GM21381 (cell line): ENCODE data around the gene ACIN1.

Experiments
- ATAC-seq: cut with Tn5 transposase; IDR thresholded peaks from one replicate; pipeline ENCODE4 v1.9.1; 2021; ENCODE audit warnings: mild to moderate bottlenecking, moderate library complexity; ENCODE audit not compliant: unreplicated experiment

Gene ACIN1

GRCh38 chr14:23062002-23062401 lies 32.9 kb downstream of the ACIN1 start:
- no peak for ATAC-seq

GRCh38 chr14:23060536-23061260 lies 34.2 kb downstream of the ACIN1 start:
- no peak for ATAC-seq

- ATAC-seq = no peak
Measured at GRCh38 chr14:23058654-23059504, 36.1 kb downstream of the ACIN1 start.

GRCh38 chr14:23057757-23058653 lies 36.9 kb downstream of the ACIN1 start:
- ATAC-seq = peak; percentile 57

- peak; percentile 43 for ATAC-seq
Measured at GRCh38 chr14:23056956-23057756, 37.8 kb downstream of the ACIN1 start, which contains the start of gene CDH24. CDH24 (minus strand) TSS chr14:23057520; CDS start chr14:23055733, 1,787 bp downstream.

- ATAC-seq = peak; percentile 48
Measured at GRCh38 chr14:23056145-23056955, 38.6 kb downstream of the ACIN1 start.

- ATAC-seq = no peak
Measured at GRCh38 chr14:23055621-23056144, 39.3 kb downstream of the ACIN1 start.

GRCh38 chr14:23055147-23055550 lies 39.8 kb downstream of the ACIN1 start:
- no peak for ATAC-seq

GRCh38 chr14:23054000-23054811 lies 40.7 kb downstream of the ACIN1 start:
- no peak for ATAC-seq

- no peak for ATAC-seq
Measured at GRCh38 chr14:23053426-23053825, 41.5 kb downstream of the ACIN1 start.

- ATAC-seq = no peak
Measured at GRCh38 chr14:23052671-23053070, 42.3 kb downstream of the ACIN1 start.

GRCh38 chr14:23052182-23052623 lies 42.7 kb downstream of the ACIN1 start:
- ATAC-seq = no peak

- no peak for ATAC-seq
Measured at GRCh38 chr14:23051141-23052057, 43.5 kb downstream of the ACIN1 start.

- ATAC-seq = no peak
Measured at GRCh38 chr14:23049011-23049410, 45.9 kb downstream of the ACIN1 start.

- no peak for ATAC-seq
Measured at GRCh38 chr14:23047751-23048693, 46.9 kb downstream of the ACIN1 start.

- ATAC-seq = no peak
Measured at GRCh38 chr14:23047034-23047634, 47.8 kb downstream of the ACIN1 start.
